ENCODE data around the gene SHMT2. TPM values are rescaled to one million over a fixed set of nuclear protein-coding genes. Genes with fewer than 3 reads are reported as not detected.

SHMT2 gene
- total RNA-seq, 4 donors from 2014 or later, result 12.4 to 128 (median 35.3) TPM

GRCh38 chr12:57219993-57220754 is 9.3 kb upstream of the SHMT2 start:
- H3K27ac ChIP-seq, result no peak overlapping the region
- no peak overlapping the region for H3K4me3 ChIP-seq
- H3K9me3 ChIP-seq, result no peaks in the 10 kb centered on the region
- DNase-seq, result no peak
- H3K36me3 ChIP-seq, result no peaks in the 10 kb centered on the region
- peaks cover 29 to 56% of the 10 kb centered on the region in 2 donors for H3K27me3 ChIP-seq
- TF ChIP-seq POLR2A (IDR thresholded peaks at IDR 0.05) (no peak), CTCF (IDR thresholded peaks at IDR 0.05) (no peak)
- H3K4me1 ChIP-seq, result peaks cover 3 to 17% of the 10 kb centered on the region in 2 donors
- intact Hi-C loops (cut with DNase I; ENCODE audit: low total_unique reads), result no loop called here

- no peaks in the 10 kb centered on the region for H3K36me3 ChIP-seq
- intact Hi-C loops (cut with DNase I; ENCODE audit: low total_unique reads), result no loop called here
- H3K9me3 ChIP-seq, result no peaks in the 10 kb centered on the region
- TF ChIP-seq CTCF (IDR thresholded peaks at IDR 0.05) (no peak), POLR2A (IDR thresholded peaks at IDR 0.05) (no peak)
- H3K4me1 ChIP-seq, result peaks cover 3 to 17% of the 10 kb centered on the region in 2 donors
- H3K27me3 ChIP-seq, result peaks cover 27 to 50% of the 10 kb centered on the region in 2 donors
- DNase-seq, result no peak
- H3K27ac ChIP-seq, result no peak overlapping the region
- H3K4me3 ChIP-seq, result no peak overlapping the region
These were observed 8.7 kb upstream of the SHMT2 start for GRCh38 chr12:57220770-57221168.

- DNase-seq, result no peak
- TF ChIP-seq CTCF (IDR thresholded peaks at IDR 0.05) (no peak), POLR2A (IDR thresholded peaks at IDR 0.05) (no peak)
- Histone ChIP-seq H3K4me3 (no peak overlapping the region), H3K9me3 (no peaks in the 10 kb centered on the region), H3K36me3 (no peaks in the 10 kb centered on the region), H3K27ac (no peak overlapping the region), H3K4me1 (peaks cover 3 to 11% of the 10 kb centered on the region in 2 donors), H3K27me3 (peaks cover 21 to 46% of the 10 kb centered on the region in 2 donors)
- intact Hi-C loops (cut with DNase I; ENCODE audit: low total_unique reads), result no loop called here
These were observed 8.2 kb upstream of the SHMT2 start for GRCh38 chr12:57221169-57221917.

- DNase-seq, result no peak
- TF ChIP-seq CTCF (IDR thresholded peaks at IDR 0.05) (no peak), POLR2A (IDR thresholded peaks at IDR 0.05) (no peak)
- Histone ChIP-seq H3K36me3 (no peaks in the 10 kb centered on the region), H3K4me1 (peaks cover 0 to 7% of the 10 kb centered on the region in 2 donors), H3K4me3 (no peak overlapping the region), H3K27me3 (peaks cover 12 to 39% of the 10 kb centered on the region in 2 donors), H3K27ac (no peak overlapping the region), H3K9me3 (no peaks in the 10 kb centered on the region)
- intact Hi-C loops (cut with DNase I; ENCODE audit: low total_unique reads), result no loop called here
These were observed 7.0 kb upstream of the SHMT2 start for GRCh38 chr12:57222286-57223190.

All from uterus (tissue), 4 donors.